Brain microvascular endothelial cell (primary cell): Measurements from ENCODE around the gene ACOXL.

Source experiments
- DNase-seq: peaks from one replicate; pipeline ENCODE4 v3.0.0-alpha.2; 2020
- H3K27ac ChIP-seq: fragments of 250-450 bp; sonication (Bioruptor Pico); 2 replicates; pipeline ENCODE4 v1.5.1; 2020; ENCODE audit warnings: mild to moderate bottlenecking, moderate library complexity
- H3K27me3 ChIP-seq: fragments of 250-450 bp; sonication (Bioruptor Pico); replicated peaks from 2 replicates; pipeline ENCODE4 v1.5.1; 2020; ENCODE audit warnings: mild to moderate bottlenecking
- H3K36me3 ChIP-seq: fragments of 250-450 bp; sonication (Bioruptor Pico); replicated peaks from 2 replicates; pipeline ENCODE4 v1.5.1; 2020; ENCODE audit warnings: mild to moderate bottlenecking
- H3K4me3 ChIP-seq: 2 replicates; pipeline ENCODE4 v1.5.1; 2011; ENCODE audit warnings: low read depth, mild to moderate bottlenecking, control low read depth, low read length, moderate library complexity
- CTCF ChIP-seq: IDR thresholded peaks from 2 replicates; pipeline ENCODE4 v1.5.1; 2011; ENCODE audit warnings: low read depth, mild to moderate bottlenecking, moderate library complexity, low read length, control low read depth, inconsistent platforms; ENCODE audit errors: missing control alignments
- in situ Hi-C: cut with HindIII; loops from 2 replicates; pipeline ENCODE4 v1.10.0; 2017; ENCODE audit warnings: low sequenced_read_pairs, low pct_ligation_motif_present

ACOXL gene

GRCh38 chr2:111102216-111102615 is 369.8 kb downstream of the ACOXL start:
- no peak for TF ChIP-seq CTCF
- H3K4me3 ChIP-seq, result no peak overlapping the region
- no peak for DNase-seq
- no peak overlapping the region for H3K27ac ChIP-seq
- in situ Hi-C loops, result no loop called here
- H3K27me3 ChIP-seq, result no peaks in the 10 kb centered on the region
- no peaks in the 10 kb centered on the region for H3K36me3 ChIP-seq

DNA sequence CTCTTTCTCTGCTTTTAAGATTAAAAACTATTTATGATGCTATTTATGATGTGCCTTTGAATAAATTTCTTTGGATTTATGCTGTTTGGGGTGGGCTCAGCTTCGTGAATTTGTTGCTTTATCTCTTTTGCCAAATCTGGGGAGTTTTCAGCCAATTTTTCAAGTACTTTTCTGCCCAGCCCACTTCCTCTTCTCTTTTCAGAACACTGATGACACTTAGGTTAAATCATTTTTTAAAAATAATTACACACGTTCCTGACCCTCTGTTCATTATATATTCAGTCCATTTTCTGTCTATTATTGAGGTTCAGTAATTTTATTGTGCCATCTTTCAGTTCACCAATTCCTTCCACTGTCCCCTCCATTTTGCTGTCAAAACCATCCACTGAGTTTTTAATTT is 373.6 kb downstream of the ACOXL start:
- no peaks in the 10 kb centered on the region for H3K27me3 ChIP-seq
- H3K4me3 ChIP-seq, result no peak overlapping the region
- no peaks in the 10 kb centered on the region for H3K36me3 ChIP-seq
- DNase-seq, result no peak
- H3K27ac ChIP-seq, result no peak overlapping the region
- in situ Hi-C loops, result no loop called here
- no peak for TF ChIP-seq CTCF

- Histone ChIP-seq H3K27ac (no peak overlapping the region), H3K4me3 (no peak overlapping the region), H3K36me3 (no peaks in the 10 kb centered on the region), H3K27me3 (no peaks in the 10 kb centered on the region)
- no peak for DNase-seq
- in situ Hi-C loops, result no loop called here
- no peak for TF ChIP-seq CTCF
Observed at GRCh38 chr2:111106706-111107105, 374.3 kb downstream of the ACOXL start.

DNA sequence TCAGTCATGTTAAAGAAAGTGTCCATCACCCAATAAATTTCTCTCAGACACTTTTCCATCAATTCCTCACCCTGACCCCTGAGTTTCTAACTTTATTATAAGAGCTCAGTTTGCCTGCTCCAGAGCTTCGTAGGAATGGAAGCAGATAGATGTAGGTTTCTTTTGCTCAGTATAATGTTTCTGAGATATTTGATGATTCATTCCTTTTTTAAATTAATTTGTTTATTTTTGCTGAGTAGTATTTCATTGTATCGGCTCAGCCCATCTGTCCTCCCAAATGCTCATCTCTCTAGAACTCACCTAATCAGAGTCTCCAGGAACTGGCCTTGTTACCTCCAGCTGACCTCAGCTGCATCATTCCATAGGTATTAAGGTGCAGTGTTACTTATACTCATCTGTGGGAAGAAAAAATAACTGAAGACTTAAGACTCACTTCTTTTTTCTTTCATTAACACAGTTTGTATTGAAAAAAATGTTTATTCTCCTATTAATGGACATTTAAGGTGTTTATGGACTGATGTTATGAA is 376.4 kb downstream of the ACOXL start:
- no peaks in the 10 kb centered on the region for H3K36me3 ChIP-seq
- in situ Hi-C loops, result no loop called here
- DNase-seq, result no peak
- H3K27ac ChIP-seq, result no peak overlapping the region
- H3K27me3 ChIP-seq, result peaks cover 12% of the 10 kb centered on the region
- no peak for TF ChIP-seq CTCF
- no peak overlapping the region for H3K4me3 ChIP-seq

GRCh38 chr2:111111101-111111755 is 378.9 kb downstream of the ACOXL start:
- Histone ChIP-seq H3K36me3 (no peaks in the 10 kb centered on the region), H3K27me3 (peaks cover 17% of the 10 kb centered on the region), H3K4me3 (no peak overlapping the region), H3K27ac (no peak overlapping the region)
- no peak for DNase-seq
- in situ Hi-C loops, result no loop called here
- no peak for TF ChIP-seq CTCF

DNA sequence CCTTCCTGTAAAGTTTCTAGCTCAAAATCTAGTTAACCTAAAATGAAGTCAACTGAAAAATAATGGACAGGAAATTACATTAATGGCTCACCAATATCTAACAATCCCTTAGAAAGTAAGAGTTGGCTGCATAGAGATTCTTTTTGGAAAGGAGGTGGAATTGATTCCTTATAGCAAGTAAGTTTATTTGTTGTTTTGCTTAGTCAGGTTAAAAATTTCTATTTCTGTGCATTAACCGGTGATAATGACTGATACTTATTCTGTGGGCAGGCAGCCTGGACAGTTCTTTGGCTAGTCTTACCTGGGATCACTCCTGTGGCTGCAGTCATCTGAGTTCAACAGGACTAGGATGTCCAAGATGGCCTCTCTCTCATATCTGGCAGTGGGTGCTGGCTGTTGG is 381.5 kb downstream of the ACOXL start:
- H3K4me3 ChIP-seq, result no peak overlapping the region
- H3K36me3 ChIP-seq, result no peaks in the 10 kb centered on the region
- DNase-seq, result no peak
- in situ Hi-C loops, result no loop called here
- no peak for TF ChIP-seq CTCF
- H3K27me3 ChIP-seq, result peaks cover 17% of the 10 kb centered on the region
- H3K27ac ChIP-seq, result no peak overlapping the region
